Measurements from ENCODE around the gene CFAP57.
A peak's percentile ranks its signal among the peaks of the same experiment; 100 is the strongest.

CFAP57 gene

DNA sequence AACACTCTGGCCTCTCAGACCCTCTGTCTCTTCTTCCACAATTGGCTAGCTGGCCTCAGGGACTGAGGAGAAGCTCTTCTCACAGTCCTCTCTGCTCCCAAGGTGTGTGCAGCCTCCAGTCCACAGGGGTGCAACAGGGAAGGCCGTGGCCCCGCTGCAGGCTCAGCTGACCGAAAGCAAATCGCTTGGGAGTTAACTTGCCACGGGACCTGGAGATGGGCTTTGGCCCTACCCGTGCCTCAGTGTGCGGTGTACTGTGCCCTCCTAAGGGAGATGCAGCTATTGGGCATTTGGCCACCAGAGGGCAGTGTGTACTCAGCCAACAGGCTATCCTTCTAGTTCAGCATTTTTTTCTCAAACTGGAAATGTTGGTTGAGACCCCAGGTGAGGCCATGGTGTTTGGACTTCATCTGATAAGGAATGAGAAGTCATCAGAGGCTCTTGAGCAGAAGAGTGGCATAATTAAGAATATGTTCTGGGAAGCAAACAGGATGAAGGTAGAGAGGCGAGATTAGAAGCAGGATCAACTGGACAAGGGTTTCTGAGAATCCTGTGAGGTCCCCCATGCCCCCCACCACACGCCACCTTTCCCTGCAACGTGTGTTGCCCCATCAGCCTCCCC is 55.1 kb downstream of the CFAP57 start:
- Histone ChIP-seq H3K27me3 (ENCODE audit: insufficient read depth, low read length, poor library complexity) (peaks cover 11% of the 10 kb centered on the region), H3K27ac (ENCODE audit: low read length) (no peak overlapping the region), H2AFZ (ENCODE audit: low read depth, low read length) (no peak overlapping the region), H3K4me2 (ENCODE audit: insufficient read depth, low read length) (no peak overlapping the region), H3K36me3 (ENCODE audit: insufficient read depth, low read length) (no peaks in the 10 kb centered on the region), H3K4me3 (ENCODE audit: low read depth in 1 of 2, low read length in 2 of 2) (no peak overlapping the region), H3K4me1 (ENCODE audit: insufficient read depth, low read length) (no peaks in the 10 kb centered on the region), H3K9me3 (ENCODE audit: insufficient read depth, low read length, severe bottlenecking) (no peaks in the 10 kb centered on the region), H3K79me2 (ENCODE audit: insufficient read depth, low read length) (no peaks in the 10 kb centered on the region), H3K9ac (ENCODE audit: low read depth, low read length) (no peak overlapping the region), H4K20me1 (ENCODE audit: insufficient read depth, low read length) (no peaks in the 10 kb centered on the region; the same call in 1 of the 2 replicates)
- ATAC-seq (ENCODE audit: insufficient read depth, low read depth) (peak; percentile 99), DNase-seq (peak; percentile 81)
- no peak for TF ChIP-seq EZH2 (IDR thresholded peaks at IDR 0.05; ENCODE audit: borderline replicate concordance, low read depth, low read length, severe bottlenecking)
- TF ChIP-seq, protein P1, sequence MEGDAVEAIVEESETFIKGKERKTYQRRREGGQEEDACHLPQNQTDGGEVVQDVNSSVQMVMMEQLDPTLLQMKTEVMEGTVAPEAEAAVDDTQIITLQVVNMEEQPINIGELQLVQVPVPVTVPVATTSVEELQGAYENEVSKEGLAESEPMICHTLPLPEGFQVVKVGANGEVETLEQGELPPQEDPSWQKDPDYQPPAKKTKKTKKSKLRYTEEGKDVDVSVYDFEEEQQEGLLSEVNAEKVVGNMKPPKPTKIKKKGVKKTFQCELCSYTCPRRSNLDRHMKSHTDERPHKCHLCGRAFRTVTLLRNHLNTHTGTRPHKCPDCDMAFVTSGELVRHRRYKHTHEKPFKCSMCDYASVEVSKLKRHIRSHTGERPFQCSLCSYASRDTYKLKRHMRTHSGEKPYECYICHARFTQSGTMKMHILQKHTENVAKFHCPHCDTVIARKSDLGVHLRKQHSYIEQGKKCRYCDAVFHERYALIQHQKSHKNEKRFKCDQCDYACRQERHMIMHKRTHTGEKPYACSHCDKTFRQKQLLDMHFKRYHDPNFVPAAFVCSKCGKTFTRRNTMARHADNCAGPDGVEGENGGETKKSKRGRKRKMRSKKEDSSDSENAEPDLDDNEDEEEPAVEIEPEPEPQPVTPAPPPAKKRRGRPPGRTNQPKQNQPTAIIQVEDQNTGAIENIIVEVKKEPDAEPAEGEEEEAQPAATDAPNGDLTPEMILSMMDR (IDR thresholded peaks at IDR 0.05; ENCODE audit: borderline replicate concordance, extremely low read depth, low read length, poor library complexity, severe bottlenecking): peak; percentile 99

DNA sequence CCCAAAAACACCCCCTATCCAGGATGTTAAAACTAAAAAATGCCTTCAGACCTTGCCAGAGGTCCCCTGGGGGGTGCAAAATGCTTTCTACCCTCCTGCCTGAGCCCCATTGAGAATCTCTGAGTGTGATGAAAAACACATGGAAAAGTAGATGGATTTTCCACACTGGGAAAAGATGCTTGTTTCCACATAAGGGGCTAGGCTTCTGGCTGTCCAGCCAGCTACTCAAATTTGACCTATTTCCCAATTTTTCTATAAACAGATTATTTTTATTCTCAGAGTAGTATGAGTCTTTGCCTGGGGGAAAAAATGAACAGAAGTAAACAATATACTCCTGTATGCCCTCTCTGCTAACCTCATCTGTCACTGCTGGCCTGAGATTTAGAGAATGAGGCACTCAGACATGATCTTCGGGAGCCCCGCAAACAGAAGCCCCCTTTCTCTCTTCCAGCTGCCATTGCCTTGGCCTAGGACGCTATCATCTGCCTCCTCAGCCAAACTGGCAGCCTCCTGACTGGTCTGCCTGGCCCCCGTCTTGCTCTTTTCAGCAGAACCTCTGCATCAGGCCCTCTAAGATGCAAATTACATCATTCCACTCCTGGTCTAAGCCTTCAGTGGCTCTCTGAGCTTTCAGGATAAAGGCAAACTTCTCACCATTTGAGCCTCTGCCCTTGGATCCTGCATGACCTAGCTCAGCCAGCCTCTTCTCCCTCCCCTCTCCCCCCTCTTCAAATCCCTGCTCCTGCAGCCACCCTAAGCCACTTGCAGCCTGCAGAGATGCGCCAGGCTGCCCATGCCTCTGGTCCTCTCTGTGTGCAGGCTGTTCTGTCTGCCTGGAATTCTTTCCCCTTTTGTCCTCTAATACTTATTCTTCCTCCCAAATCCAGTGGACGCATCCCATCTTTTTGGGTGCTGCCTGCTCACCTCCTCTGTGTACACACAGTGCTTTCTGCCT is 58.0 kb downstream of the CFAP57 start:
- Histone ChIP-seq H3K9ac (ENCODE audit: low read depth, low read length) (no peak overlapping the region), H3K27me3 (ENCODE audit: insufficient read depth, low read length, poor library complexity) (peaks cover 7% of the 10 kb centered on the region), H3K9me3 (ENCODE audit: insufficient read depth, low read length, severe bottlenecking) (no peaks in the 10 kb centered on the region), H3K4me3 (ENCODE audit: low read depth in 1 of 2, low read length in 2 of 2) (no peak overlapping the region), H2AFZ (ENCODE audit: low read depth, low read length) (no peak overlapping the region), H3K79me2 (ENCODE audit: insufficient read depth, low read length) (no peaks in the 10 kb centered on the region), H3K27ac (ENCODE audit: low read length) (no peak overlapping the region), H4K20me1 (ENCODE audit: insufficient read depth, low read length) (no peaks in the 10 kb centered on the region; the same call in 1 of the 2 replicates), H3K4me1 (ENCODE audit: insufficient read depth, low read length) (no peaks in the 10 kb centered on the region), H3K36me3 (ENCODE audit: insufficient read depth, low read length) (no peaks in the 10 kb centered on the region), H3K4me2 (ENCODE audit: insufficient read depth, low read length) (no peak overlapping the region)
- TF ChIP-seq EZH2 (IDR thresholded peaks at IDR 0.05; ENCODE audit: borderline replicate concordance, low read depth, low read length, severe bottlenecking): no peak
- TF ChIP-seq, protein P1 (IDR thresholded peaks at IDR 0.05; ENCODE audit: borderline replicate concordance, extremely low read depth, low read length, poor library complexity, severe bottlenecking): no peak
- ATAC-seq (ENCODE audit: insufficient read depth, low read depth) (no peak), DNase-seq (no peak)

DNA sequence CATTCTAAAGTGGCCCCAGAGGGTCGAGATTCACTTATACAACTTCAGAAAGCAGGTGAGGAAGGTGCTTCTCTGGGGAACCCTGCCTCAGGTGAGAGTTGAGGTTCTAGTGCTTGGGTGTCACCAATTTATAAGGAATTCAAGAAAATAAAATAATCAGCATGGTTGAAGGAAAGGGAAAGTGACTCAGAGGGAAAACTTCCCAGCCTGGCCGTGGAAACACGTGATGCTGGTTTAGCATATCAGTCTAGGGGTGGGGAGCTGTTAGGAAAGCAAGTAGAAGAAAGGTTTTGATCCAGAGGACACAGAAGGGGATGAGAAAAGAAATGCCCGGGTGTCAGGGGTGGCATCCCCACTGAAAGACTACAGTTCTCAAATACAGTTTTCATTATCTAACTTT is 59.9 kb downstream of the CFAP57 start:
- no peaks in the 10 kb centered on the region for H3K4me1 ChIP-seq (ENCODE audit: insufficient read depth, low read length)
- H3K27me3 ChIP-seq (ENCODE audit: insufficient read depth, low read length, poor library complexity): peaks cover 12% of the 10 kb centered on the region
- no peak for DNase-seq
- H3K9ac ChIP-seq (ENCODE audit: low read depth, low read length): no peak overlapping the region
- H3K4me3 ChIP-seq (ENCODE audit: low read depth in 1 of 2, low read length in 2 of 2): no peak overlapping the region
- no peak for ATAC-seq (ENCODE audit: insufficient read depth, low read depth)
- TF ChIP-seq EZH2 (IDR thresholded peaks at IDR 0.05; ENCODE audit: borderline replicate concordance, low read depth, low read length, severe bottlenecking): no peak
- TF ChIP-seq, protein P1 (IDR thresholded peaks at IDR 0.05; ENCODE audit: borderline replicate concordance, extremely low read depth, low read length, poor library complexity, severe bottlenecking): no peak
- H2AFZ ChIP-seq (ENCODE audit: low read depth, low read length): no peak overlapping the region
- no peaks in the 10 kb centered on the region for H3K36me3 ChIP-seq (ENCODE audit: insufficient read depth, low read length)
- H3K79me2 ChIP-seq (ENCODE audit: insufficient read depth, low read length): no peaks in the 10 kb centered on the region
- H3K4me2 ChIP-seq (ENCODE audit: insufficient read depth, low read length): no peak overlapping the region
- no peak overlapping the region for H3K27ac ChIP-seq (ENCODE audit: low read length)
- H4K20me1 ChIP-seq (ENCODE audit: insufficient read depth, low read length): no peaks in the 10 kb centered on the region; the same call in 1 of the 2 replicates
- no peaks in the 10 kb centered on the region for H3K9me3 ChIP-seq (ENCODE audit: insufficient read depth, low read length, severe bottlenecking)
